BJ (cell line): Measurements from ENCODE around the gene PPP6R3. TPM values are rescaled to one million over a fixed set of nuclear protein-coding genes. Genes with fewer than 3 reads are reported as not detected.

Experiments used
- CTCF ChIA-PET: fragments of 350-600 bp; formaldehyde crosslinking; extraction: SDS; loops from one replicate; lab custom pipeline; 2021; ENCODE audit warnings: antibody characterized with exemption, inconsistent platforms; lab: Yijun Ruan, JAX
- POLR2A ChIA-PET: fragments of 300-600 bp; sonication (Branson Sonifier 250); formaldehyde crosslinking; extraction: SDS; loops from one replicate; lab custom pipeline; 2021; ENCODE audit warnings: antibody characterized with exemption; lab: Charles Lee
- DNase-seq: peaks from one replicate; pipeline ENCODE4 v3.0.0-alpha.2; 2011; ENCODE audit warnings: low read depth
- H3K27me3 ChIP-seq: 2 replicates; pipeline ENCODE4 v1.6.0; 2011; ENCODE audit warnings: low read length; ENCODE audit not compliant: control insufficient read depth, insufficient read depth
- H3K36me3 ChIP-seq: 2 replicates; pipeline ENCODE4 v1.5.1; 2011; ENCODE audit warnings: low read length; ENCODE audit not compliant: control insufficient read depth, insufficient read depth
- H3K4me3 ChIP-seq: 2 replicates; pipeline ENCODE4 v1.5.1; 2011; ENCODE audit warnings: low read depth, mild to moderate bottlenecking, control low read depth, low read length
- polyA plus RNA-seq: library from polyadenylated mRNA; depleted of rRNA; stranded (reverse); fragments of >200 nt; gene quantifications from 2 replicates; pipeline ENCODE4 v1.2.3, GENCODE V29; 2011
- TF ChIP-seq, protein P1 (sequence below): IDR thresholded peaks from 2 replicates; pipeline ENCODE4 v1.5.1; 2011; ENCODE audit warnings: low read depth, mild to moderate bottlenecking, control low read depth, inconsistent platforms, low read length, moderate library complexity; ENCODE audit not compliant: insufficient read depth

Gene PPP6R3
- polyA plus RNA-seq, 1 experiment = 31.6 TPM

- ChIA-PET POLR2A (no interaction called here), CTCF (interaction anchor here (1.2 to 1.7 kb wide), 3 partner anchors 9 to 182 kb away, joined by 3 to 6 read pairs (median 4); no protein-coding TSS in a partner anchor)
Measured at GRCh38 chr11:68439355-68440065, 21.0 kb upstream of the PPP6R3 start.

GRCh38 chr11:68440224-68440623 lies 20.3 kb upstream of the PPP6R3 start:
- Histone ChIP-seq H3K4me3 (no peak overlapping the region), H3K36me3 (peaks cover 9% of the 10 kb centered on the region), H3K27me3 (no peaks in the 10 kb centered on the region)
- ChIA-PET CTCF (interaction anchor here (1.2 to 1.7 kb wide), 2 partner anchors 16 to 183 kb away, joined by 3 to 6 read pairs; no protein-coding TSS in a partner anchor), POLR2A (no interaction called here)
- no peak for DNase-seq
- TF ChIP-seq, protein P1, sequence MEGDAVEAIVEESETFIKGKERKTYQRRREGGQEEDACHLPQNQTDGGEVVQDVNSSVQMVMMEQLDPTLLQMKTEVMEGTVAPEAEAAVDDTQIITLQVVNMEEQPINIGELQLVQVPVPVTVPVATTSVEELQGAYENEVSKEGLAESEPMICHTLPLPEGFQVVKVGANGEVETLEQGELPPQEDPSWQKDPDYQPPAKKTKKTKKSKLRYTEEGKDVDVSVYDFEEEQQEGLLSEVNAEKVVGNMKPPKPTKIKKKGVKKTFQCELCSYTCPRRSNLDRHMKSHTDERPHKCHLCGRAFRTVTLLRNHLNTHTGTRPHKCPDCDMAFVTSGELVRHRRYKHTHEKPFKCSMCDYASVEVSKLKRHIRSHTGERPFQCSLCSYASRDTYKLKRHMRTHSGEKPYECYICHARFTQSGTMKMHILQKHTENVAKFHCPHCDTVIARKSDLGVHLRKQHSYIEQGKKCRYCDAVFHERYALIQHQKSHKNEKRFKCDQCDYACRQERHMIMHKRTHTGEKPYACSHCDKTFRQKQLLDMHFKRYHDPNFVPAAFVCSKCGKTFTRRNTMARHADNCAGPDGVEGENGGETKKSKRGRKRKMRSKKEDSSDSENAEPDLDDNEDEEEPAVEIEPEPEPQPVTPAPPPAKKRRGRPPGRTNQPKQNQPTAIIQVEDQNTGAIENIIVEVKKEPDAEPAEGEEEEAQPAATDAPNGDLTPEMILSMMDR = no peak

More at GRCh38 chr11:68439355-68440065, 21.0 kb upstream of the PPP6R3 start:
- no peaks in the 10 kb centered on the region for H3K27me3 ChIP-seq
- TF ChIP-seq, protein P1 = no peak
- peaks cover 8% of the 10 kb centered on the region for H3K36me3 ChIP-seq
- no peak for DNase-seq
- H3K4me3 ChIP-seq = no peak overlapping the region

GRCh38 chr11:68441466-68442230 lies 18.9 kb upstream of the PPP6R3 start:
- ChIA-PET POLR2A (no interaction called here), CTCF (interaction anchor here (0.7 to 1.5 kb wide), 4 partner anchors 19 to 184 kb away, joined by 3 to 5 read pairs (median 3); no protein-coding TSS in a partner anchor)
- H3K27me3 ChIP-seq = no peaks in the 10 kb centered on the region
- H3K4me3 ChIP-seq = no peak overlapping the region
- no peak for DNase-seq
- TF ChIP-seq, protein P1 = no peak
- H3K36me3 ChIP-seq = peaks cover 9% of the 10 kb centered on the region

- TF ChIP-seq, protein P1 = no peak
- Histone ChIP-seq H3K36me3 (peaks cover 9% of the 10 kb centered on the region), H3K27me3 (no peaks in the 10 kb centered on the region), H3K4me3 (no peak overlapping the region)
- no peak for DNase-seq
- ChIA-PET CTCF (interaction anchor here (1.0 to 1.5 kb wide), 2 partner anchors 18 to 185 kb away, joined by 3 to 5 read pairs; no protein-coding TSS in a partner anchor), POLR2A (no interaction called here)
Measured at GRCh38 chr11:68442433-68442832, 18.1 kb upstream of the PPP6R3 start.

DNA sequence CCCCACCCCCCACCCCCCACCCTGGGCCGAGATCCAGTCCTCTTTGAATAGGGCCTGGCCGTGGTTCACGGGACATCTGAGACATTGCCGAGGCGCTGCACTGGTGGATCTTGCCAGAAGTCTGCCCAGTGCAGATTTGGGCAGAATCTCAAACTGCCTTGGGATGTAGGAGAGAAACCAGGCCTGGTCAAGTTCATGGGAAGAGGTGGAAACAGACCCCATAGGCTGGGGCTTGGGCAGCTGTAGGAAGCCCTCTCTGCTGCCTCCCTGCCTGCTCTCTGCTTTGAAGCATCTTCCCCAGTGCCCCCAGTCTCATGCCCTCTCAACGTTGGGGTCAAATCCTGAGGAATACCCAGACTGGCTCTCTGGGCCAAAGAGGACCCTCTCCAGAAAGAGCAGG lies 16.0 kb upstream of the PPP6R3 start:
- TF ChIP-seq, protein P1 = no peak
- Histone ChIP-seq H3K27me3 (no peaks in the 10 kb centered on the region), H3K4me3 (no peak overlapping the region), H3K36me3 (peaks cover 9% of the 10 kb centered on the region)
- POLR2A ChIA-PET = no interaction called here
- CTCF ChIA-PET = no interaction called here
- DNase-seq = no peak
